AG04449 (cell line): ENCODE results near the gene PRSS36.

ENCODE experiments used
- CTCF ChIA-PET: fragments of 350-600 bp; formaldehyde crosslinking; extraction: SDS; loops from one replicate; lab custom pipeline; 2021; ENCODE audit warnings: antibody characterized with exemption; lab: Yijun Ruan, JAX
- POLR2A ChIA-PET: fragments of 400-600, 350-600 bp; formaldehyde crosslinking; extraction: SDS; loops from one replicate; lab custom pipeline; 2020; ENCODE audit warnings: antibody characterized with exemption, inconsistent platforms; lab: Yijun Ruan, JAX
- DNase-seq: peaks from one replicate; pipeline ENCODE4 v3.0.0-alpha.2; 2010; ENCODE audit warnings: low read depth, low spot score
- H3K4me3 ChIP-seq: 2 replicates; pipeline ENCODE4 v1.5.1; 2011; ENCODE audit warnings: low read depth, mild to moderate bottlenecking, control low read depth, low read length
- TF ChIP-seq, protein P1 (sequence below): IDR thresholded peaks from one replicate; pipeline ENCODE4 v1.5.1; 2011; ENCODE audit warnings: mild to moderate bottlenecking, moderate library complexity, low read length, control low read depth, inconsistent platforms; ENCODE audit not compliant: insufficient read depth; ENCODE audit errors: missing control alignments

PRSS36 gene

DNA sequence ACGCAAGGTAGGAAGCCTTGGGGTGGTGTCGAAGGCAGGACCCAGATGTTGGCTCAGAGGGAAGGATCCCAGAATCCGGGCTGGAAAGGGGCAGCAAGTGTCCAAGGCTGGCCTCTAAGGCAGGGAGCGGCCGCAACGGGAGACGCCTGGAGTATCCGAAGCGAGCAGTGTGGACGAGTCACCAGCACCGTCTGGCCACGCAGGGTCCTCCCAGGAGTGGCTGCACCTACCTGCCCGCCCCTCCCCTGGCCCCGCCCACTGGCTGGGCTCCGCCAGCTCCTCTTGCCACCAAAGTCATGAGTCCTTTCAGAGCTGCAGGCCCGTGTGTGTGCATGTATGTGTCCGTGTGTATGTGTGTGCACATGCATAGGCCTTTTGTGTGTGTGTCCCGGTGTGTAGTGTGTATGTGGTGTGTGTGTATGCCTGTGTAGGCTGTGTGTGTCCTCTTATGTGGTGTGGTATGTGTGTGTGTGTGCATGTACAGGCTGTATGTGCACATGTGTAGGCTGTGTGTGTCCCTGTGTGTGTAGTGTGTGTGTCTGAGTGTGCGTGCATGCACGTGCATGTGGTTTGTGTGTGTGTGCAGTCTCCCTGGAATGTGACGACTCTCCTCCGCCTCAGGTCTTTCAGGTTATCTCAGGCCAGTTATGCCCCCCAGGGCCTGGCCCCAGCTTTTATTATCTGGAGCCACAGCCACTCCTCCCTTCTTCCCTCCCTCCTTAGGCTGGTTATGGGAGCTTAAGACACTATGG is 14.2 kb downstream of the PRSS36 start, which contains the start of gene PRSS8:
TSS of gene PRSS8 (minus strand) at position 193 of the 752 bp plus-strand sequence. CDS start 229 bp downstream, outside the sequence.
- H3K4me3 ChIP-seq, result no peak within 1 kb of the TSS
- no peak for DNase-seq
- CTCF ChIA-PET, result interaction anchor here (1.2 to 1.3 kb wide), 2 partner anchors 17 to 183 kb away, joined by 3 to 4 read pairs; no protein-coding TSS in a partner anchor
- POLR2A ChIA-PET, result interaction anchor here (1.1 kb wide), 2 partner anchors 18 to 62 kb away, joined by 3 read pairs; partner anchors contain the start of genes KAT8, ZNF646 and ZNF668
- TF ChIP-seq, protein P1, sequence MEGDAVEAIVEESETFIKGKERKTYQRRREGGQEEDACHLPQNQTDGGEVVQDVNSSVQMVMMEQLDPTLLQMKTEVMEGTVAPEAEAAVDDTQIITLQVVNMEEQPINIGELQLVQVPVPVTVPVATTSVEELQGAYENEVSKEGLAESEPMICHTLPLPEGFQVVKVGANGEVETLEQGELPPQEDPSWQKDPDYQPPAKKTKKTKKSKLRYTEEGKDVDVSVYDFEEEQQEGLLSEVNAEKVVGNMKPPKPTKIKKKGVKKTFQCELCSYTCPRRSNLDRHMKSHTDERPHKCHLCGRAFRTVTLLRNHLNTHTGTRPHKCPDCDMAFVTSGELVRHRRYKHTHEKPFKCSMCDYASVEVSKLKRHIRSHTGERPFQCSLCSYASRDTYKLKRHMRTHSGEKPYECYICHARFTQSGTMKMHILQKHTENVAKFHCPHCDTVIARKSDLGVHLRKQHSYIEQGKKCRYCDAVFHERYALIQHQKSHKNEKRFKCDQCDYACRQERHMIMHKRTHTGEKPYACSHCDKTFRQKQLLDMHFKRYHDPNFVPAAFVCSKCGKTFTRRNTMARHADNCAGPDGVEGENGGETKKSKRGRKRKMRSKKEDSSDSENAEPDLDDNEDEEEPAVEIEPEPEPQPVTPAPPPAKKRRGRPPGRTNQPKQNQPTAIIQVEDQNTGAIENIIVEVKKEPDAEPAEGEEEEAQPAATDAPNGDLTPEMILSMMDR, result no peak

DNA sequence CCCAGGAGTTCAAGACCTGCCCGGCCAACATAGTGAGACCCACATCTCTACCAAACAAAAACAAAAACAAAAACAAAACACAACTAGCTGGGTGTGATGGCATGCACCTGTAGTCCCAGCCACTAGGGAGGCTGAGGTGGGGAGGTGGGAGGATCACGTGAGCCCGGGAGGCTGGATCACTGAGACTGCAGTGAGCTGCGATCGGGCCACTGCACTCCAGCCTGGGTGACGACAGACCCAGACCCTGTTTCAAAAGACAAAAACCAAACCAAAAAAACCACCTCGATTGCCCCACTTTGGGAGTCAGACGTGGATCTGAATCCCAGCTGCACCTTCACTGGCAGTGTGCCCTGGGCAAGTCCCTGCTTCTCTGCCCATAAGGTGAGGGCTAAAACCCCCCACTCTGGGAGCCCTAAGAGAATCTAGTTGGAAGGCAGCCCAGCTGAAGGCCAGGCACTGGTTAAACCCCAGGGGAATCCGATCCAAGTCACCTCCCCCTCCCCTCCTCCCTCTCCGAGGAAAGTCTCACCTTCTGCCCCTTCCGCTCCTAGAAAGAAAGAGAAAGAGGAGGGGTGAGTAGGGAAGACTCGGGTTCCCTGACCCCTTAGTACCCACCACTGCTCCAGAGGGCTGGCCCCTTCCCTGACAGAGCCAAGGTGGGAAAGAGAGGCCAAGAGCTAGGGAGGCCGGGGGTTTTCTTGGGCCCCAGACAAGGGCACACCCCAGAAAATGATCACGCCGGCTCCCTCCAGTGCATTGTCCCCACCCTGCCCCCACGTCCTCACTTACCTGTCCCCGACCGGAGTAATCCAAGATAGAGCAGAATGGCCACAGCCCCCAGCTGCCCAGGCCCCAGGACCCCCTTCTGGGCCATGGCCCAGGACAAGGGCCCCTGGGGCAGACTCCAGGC is 15.0 kb downstream of the PRSS36 start:
- ChIA-PET POLR2A (interaction anchor here (1.1 kb wide), 1 partner anchor 61 kb away, joined by 3 read pairs; the partner anchor contains the start of genes ZNF646 and ZNF668), CTCF (interaction anchor here (1.1 to 1.2 kb wide), 2 partner anchors 10 to 16 kb away, joined by 3 read pairs; no protein-coding TSS in a partner anchor)
- TF ChIP-seq, protein P1, result no peak
- DNase-seq, result no peak
- no peak overlapping the region for H3K4me3 ChIP-seq

DNA sequence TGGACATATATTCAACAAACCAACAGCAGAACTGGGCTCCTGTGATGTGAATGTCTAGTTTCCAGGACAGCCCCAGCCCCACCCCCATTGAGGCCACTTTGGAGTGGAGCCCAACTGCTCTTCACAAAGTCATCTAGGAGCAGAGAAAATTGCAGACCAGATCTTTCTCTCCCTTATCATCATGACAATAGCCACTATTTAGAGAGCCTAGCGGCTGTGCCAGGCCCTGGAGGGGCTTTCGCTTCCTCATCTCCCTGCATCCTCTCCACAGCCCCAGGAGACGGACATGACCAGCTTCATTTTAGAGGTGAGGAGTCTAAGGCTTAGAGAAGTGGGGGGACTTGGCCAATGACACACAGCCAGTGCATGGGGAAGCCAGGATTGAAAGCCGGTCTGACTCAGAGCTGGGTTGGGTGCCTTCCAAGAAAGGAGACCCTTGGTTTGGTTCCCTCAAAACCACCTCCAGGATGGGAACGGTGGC is 15.7 kb downstream of the PRSS36 start:
- TF ChIP-seq, protein P1, result no peak
- ChIA-PET CTCF (interaction anchor here (1.1 kb wide), 1 partner anchor 10 kb away, joined by 3 read pairs; no protein-coding TSS in a partner anchor), POLR2A (no interaction called here)
- no peak overlapping the region for H3K4me3 ChIP-seq
- DNase-seq, result no peak

DNA sequence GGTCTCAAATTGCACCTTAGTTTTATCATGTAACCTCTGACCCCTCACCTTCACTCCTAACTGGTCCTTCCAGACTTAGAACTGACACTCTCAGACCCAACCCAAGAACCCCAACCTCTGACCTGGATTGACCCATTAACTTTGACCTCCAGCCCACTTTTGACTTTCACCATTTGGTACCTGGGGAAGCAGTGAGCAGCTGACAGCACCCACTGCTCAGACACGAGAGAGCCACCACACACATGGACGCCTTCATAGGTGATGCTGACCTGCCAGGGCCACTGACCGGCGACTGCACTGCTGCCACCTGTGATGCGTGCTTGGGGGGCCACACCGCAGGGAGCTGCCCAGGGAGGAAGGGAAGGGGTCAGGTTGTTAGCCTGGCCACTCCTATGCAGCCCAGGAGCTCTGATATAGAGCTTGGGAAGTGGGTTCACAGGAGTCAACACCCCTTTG is 16.8 kb downstream of the PRSS36 start:
- H3K4me3 ChIP-seq, result no peak overlapping the region
- ChIA-PET CTCF (interaction anchor here (1.0 kb wide), 1 partner anchor 9 kb away, joined by 6 read pairs; no protein-coding TSS in a partner anchor), POLR2A (no interaction called here)
- TF ChIP-seq, protein P1, result no peak
- no peak for DNase-seq

DNA sequence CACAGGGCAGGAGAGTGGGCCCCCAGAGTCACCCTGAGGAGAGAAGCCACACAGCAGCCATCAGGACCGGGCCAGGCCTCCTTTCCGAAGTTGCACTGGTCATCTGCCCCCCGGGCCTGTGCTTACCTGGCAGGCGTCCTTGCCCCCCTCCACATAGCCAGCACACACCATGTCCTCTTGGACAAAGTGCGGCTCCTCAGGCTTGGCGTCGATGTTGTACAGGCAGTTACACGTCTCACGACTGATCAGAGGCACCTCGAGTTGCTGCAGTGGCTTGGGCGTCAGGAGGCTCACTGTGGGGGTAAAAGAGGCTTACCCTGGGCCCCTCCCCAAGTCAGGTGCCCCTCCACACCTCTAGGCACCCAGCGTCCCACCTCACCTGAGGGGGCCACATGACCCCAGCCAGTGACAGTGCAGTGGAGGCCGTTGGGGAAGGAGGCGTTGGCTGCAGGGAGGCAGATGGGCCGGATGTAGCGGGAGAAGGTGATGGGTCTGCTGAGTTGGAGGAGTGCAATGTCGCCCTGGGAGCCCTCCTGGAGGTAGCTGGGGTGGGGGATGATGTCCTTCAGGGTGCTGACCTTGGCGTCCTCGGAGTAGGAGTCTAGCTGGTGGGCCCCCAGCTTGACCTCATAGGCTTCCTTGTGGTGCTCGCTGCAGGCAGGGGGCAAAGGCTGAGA is 17.4 kb downstream of the PRSS36 start:
- no peak overlapping the region for H3K4me3 ChIP-seq
- ChIA-PET CTCF (interaction anchor here (1.9 kb wide), 1 partner anchor 10 kb away, joined by 6 read pairs; no protein-coding TSS in a partner anchor), POLR2A (no interaction called here)
- TF ChIP-seq, protein P1, result no peak
- no peak for DNase-seq
